KMS-11 (cell line): Measurements from ENCODE around the gene LIF.

Experiments used
- H2AFZ ChIP-seq: fragments of 200-600 bp; sonication (generic); 2 replicates; pipeline ENCODE4 v1.6.1; 2016; ENCODE audit warnings: antibody characterized with exemption, mixed run types, low read depth
- H3K27ac ChIP-seq: fragments of 200-600 bp; sonication (generic); 2 replicates; pipeline ENCODE4 v1.6.1; 2016; ENCODE audit warnings: mild to moderate bottlenecking, mixed run types
- H3K27me3 ChIP-seq: fragments of 200-600 bp; sonication (generic); 2 replicates; pipeline ENCODE4 v1.6.1; 2017; ENCODE audit warnings: mild to moderate bottlenecking, low read depth, mixed run types, moderate library complexity; ENCODE audit not compliant: insufficient read depth
- H3K36me3 ChIP-seq: fragments of 200-600 bp; sonication (generic); 2 replicates; pipeline ENCODE4 v1.6.1; 2017; ENCODE audit warnings: mild to moderate bottlenecking, mixed run types; ENCODE audit not compliant: insufficient read depth
- H3K4me1 ChIP-seq: fragments of 200-600 bp; sonication (generic); 2 replicates; pipeline ENCODE4 v1.6.1; 2016; ENCODE audit warnings: mild to moderate bottlenecking, low read depth, mixed run types; ENCODE audit not compliant: poor library complexity, severe bottlenecking
- H3K4me2 ChIP-seq: fragments of 200-600 bp; sonication (generic); 2 replicates; pipeline ENCODE4 v1.7.0; 2016; ENCODE audit warnings: mild to moderate bottlenecking, mixed run types
- H3K4me3 ChIP-seq: fragments of 200-600 bp; sonication (generic); IDR thresholded peaks from 2 replicates; pipeline ENCODE4 v1.6.1; 2017; ENCODE audit warnings: low read depth, low read length, mixed read lengths; ENCODE audit not compliant: insufficient read depth
- H3K79me2 ChIP-seq: fragments of 200-600 bp; sonication (generic); 2 replicates; pipeline ENCODE4 v1.6.1; 2016; ENCODE audit warnings: low read depth, mixed run types; ENCODE audit not compliant: insufficient read depth
- H3K9ac ChIP-seq: fragments of 200-600 bp; sonication (generic); 2 replicates; pipeline ENCODE4 v1.6.1; 2016; ENCODE audit warnings: mild to moderate bottlenecking, mixed run types
- H4K20me1 ChIP-seq: fragments of 200-600 bp; sonication (generic); 2 replicates; pipeline ENCODE4 v1.6.1; 2016; ENCODE audit warnings: mild to moderate bottlenecking, mixed run types; ENCODE audit not compliant: insufficient read depth
- TF ChIP-seq, protein P1 (sequence below): fragments of 200-600 bp; sonication (generic); conservative IDR thresholded peaks from 2 replicates; pipeline ENCODE4 v1.6.1; 2017; ENCODE audit warnings: low read depth, mild to moderate bottlenecking, antibody characterized with exemption, low read length, moderate library complexity, mixed read lengths

The LIF gene

GRCh38 chr22:30273711-30274436 lies 27.3 kb upstream of the LIF start:
- Histone ChIP-seq H3K4me3 (no peak overlapping the region), H3K9ac (no peak overlapping the region), H3K27ac (no peak overlapping the region), H3K4me1 (no peaks in the 10 kb centered on the region), H2AFZ (no peak overlapping the region), H3K27me3 (peaks cover 11% of the 10 kb centered on the region; the same call in 1 of the 2 replicates), H3K79me2 (no peaks in the 10 kb centered on the region), H4K20me1 (no peaks in the 10 kb centered on the region), H3K36me3 (no peaks in the 10 kb centered on the region), H3K4me2 (no peak overlapping the region)
- TF ChIP-seq, protein P1, sequence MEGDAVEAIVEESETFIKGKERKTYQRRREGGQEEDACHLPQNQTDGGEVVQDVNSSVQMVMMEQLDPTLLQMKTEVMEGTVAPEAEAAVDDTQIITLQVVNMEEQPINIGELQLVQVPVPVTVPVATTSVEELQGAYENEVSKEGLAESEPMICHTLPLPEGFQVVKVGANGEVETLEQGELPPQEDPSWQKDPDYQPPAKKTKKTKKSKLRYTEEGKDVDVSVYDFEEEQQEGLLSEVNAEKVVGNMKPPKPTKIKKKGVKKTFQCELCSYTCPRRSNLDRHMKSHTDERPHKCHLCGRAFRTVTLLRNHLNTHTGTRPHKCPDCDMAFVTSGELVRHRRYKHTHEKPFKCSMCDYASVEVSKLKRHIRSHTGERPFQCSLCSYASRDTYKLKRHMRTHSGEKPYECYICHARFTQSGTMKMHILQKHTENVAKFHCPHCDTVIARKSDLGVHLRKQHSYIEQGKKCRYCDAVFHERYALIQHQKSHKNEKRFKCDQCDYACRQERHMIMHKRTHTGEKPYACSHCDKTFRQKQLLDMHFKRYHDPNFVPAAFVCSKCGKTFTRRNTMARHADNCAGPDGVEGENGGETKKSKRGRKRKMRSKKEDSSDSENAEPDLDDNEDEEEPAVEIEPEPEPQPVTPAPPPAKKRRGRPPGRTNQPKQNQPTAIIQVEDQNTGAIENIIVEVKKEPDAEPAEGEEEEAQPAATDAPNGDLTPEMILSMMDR, result no peak

GRCh38 chr22:30272781-30273601 lies 26.4 kb upstream of the LIF start:
- H3K9ac ChIP-seq, result no peak overlapping the region

GRCh38 chr22:30270832-30271231 lies 24.3 kb upstream of the LIF start:
- H3K27ac ChIP-seq, result no peak overlapping the region
- H3K4me2 ChIP-seq, result no peak overlapping the region
- no peak overlapping the region for H3K9ac ChIP-seq
- H2AFZ ChIP-seq, result no peak overlapping the region
- no peak overlapping the region for H3K4me3 ChIP-seq
- H3K27me3 ChIP-seq, result peaks cover 3% of the 10 kb centered on the region; the same call in 1 of the 2 replicates
- peaks cover 8% of the 10 kb centered on the region for H3K4me1 ChIP-seq
- no peaks in the 10 kb centered on the region for H3K36me3 ChIP-seq
- TF ChIP-seq, protein P1, result no peak
- H4K20me1 ChIP-seq, result no peaks in the 10 kb centered on the region
- peaks cover under 1% of the 10 kb centered on the region; the same call in 1 of the 2 replicates for H3K79me2 ChIP-seq

More at GRCh38 chr22:30272781-30273601, 26.4 kb upstream of the LIF start:
- Histone ChIP-seq H3K27me3 (peaks cover 11% of the 10 kb centered on the region; the same call in 1 of the 2 replicates), H3K4me3 (no peak overlapping the region), H3K27ac (no peak overlapping the region), H3K4me1 (peaks cover under 1% of the 10 kb centered on the region), H3K79me2 (no peaks in the 10 kb centered on the region), H3K36me3 (no peaks in the 10 kb centered on the region), H4K20me1 (no peaks in the 10 kb centered on the region), H2AFZ (no peak overlapping the region), H3K4me2 (no peak overlapping the region)
- TF ChIP-seq, protein P1, result no peak

GRCh38 chr22:30268331-30268730 lies 21.8 kb upstream of the LIF start:
- H2AFZ ChIP-seq, result no peak overlapping the region
- H3K27ac ChIP-seq, result no peak overlapping the region
- H3K4me2 ChIP-seq, result no peak overlapping the region
- TF ChIP-seq, protein P1, result no peak
- no peaks in the 10 kb centered on the region for H3K36me3 ChIP-seq
- no peak overlapping the region for H3K9ac ChIP-seq
- H3K27me3 ChIP-seq, result no peaks in the 10 kb centered on the region
- H3K4me3 ChIP-seq, result no peak overlapping the region
- H3K4me1 ChIP-seq, result peaks cover 21% of the 10 kb centered on the region
- H4K20me1 ChIP-seq, result no peaks in the 10 kb centered on the region
- peaks cover 7% of the 10 kb centered on the region; the same call in 1 of the 2 replicates for H3K79me2 ChIP-seq
